22Rv1 (cell line): ENCODE measurements around the gene XRCC2.

Source experiments
- CTCF ChIP-seq: fragments of 450-650 bp; IDR thresholded peaks from 2 replicates; pipeline ENCODE4 v1.5.1; 2017; ENCODE audit warnings: mild to moderate bottlenecking
- ZFX ChIP-seq: fragments of 450-650 bp; IDR thresholded peaks from 2 replicates; pipeline ENCODE4 v1.6.1; 2017; ENCODE audit warnings: antibody characterized with exemption, borderline replicate concordance

GRCh38 chr7:152600266-152600665, 75.7 kb downstream of the XRCC2 start:
- no peak for TF ChIP-seq CTCF
- TF ChIP-seq ZFX, result no peak
